Spleen (tissue), 11 donors: ENCODE results near the gene MYB. TPM values are rescaled to one million over a fixed set of nuclear protein-coding genes. Genes with fewer than 3 reads are reported as not detected.
A peak's percentile ranks its signal among the peaks of the same experiment; 100 is the strongest.

Source experiments
- DNase-seq: peaks from one replicate; pipeline ENCODE4 v3.0.0-alpha.2; 2020
- H3K27ac ChIP-seq, 8 donors: fragments of 200-600 bp; sonication (generic) in 7 of 8; 1 replicate in 4 of 8; 2 replicates in 4 of 8; pipeline versions ENCODE4 v1.5.0 to v1.8.0; 2016 to 2021; ENCODE audit warnings: inconsistent platforms in 4 of 8, mild to moderate bottlenecking in 4 of 8, moderate library complexity in 1 of 8
- H3K27me3 ChIP-seq, 7 donors: fragments of 200-600 bp; sonication (generic) in 6 of 7; replicated peaks in 1 of 7; 1 replicate in 4 of 7; 2 replicates in 3 of 7; pipeline versions ENCODE4 v1.5.0 to v1.8.0; 2016 to 2021; ENCODE audit warnings: inconsistent platforms in 3 of 7, mild to moderate bottlenecking in 1 of 7
- H3K36me3 ChIP-seq, 6 donors: fragments of 200-600 bp; sonication (generic) in 5 of 6; 1 replicate in 4 of 6; 2 replicates in 2 of 6; pipeline versions ENCODE4 v1.5.0 to v1.8.0; 2016 to 2021; ENCODE audit warnings: inconsistent platforms in 2 of 6
- H3K4me1 ChIP-seq, 6 donors: fragments of 200-600 bp; sonication (generic) in 5 of 6; 1 replicate in 3 of 6; 2 replicates in 3 of 6; pipeline versions ENCODE4 v1.5.0 to v1.8.0; 2016 to 2021; ENCODE audit warnings: inconsistent platforms in 3 of 6
- H3K4me3 ChIP-seq, 8 donors: fragments of 200-600 bp; sonication (generic) in 7 of 8; 1 replicate in 4 of 8; 2 replicates in 4 of 8; pipeline versions ENCODE4 v1.5.0 to v1.8.0; 2016 to 2021; ENCODE audit warnings: inconsistent platforms in 4 of 8, mild to moderate bottlenecking in 4 of 8, moderate library complexity in 2 of 8
- H3K9me3 ChIP-seq, 8 donors: fragments of 200-600 bp; sonication (generic) in 7 of 8; 1 replicate in 4 of 8; 2 replicates in 4 of 8; pipeline versions ENCODE4 v1.5.0 to v1.8.0; 2016 to 2021; ENCODE audit warnings: inconsistent platforms in 4 of 8
- CTCF ChIP-seq, 11 experiments: fragments of 200-600 bp in 7 of 11; fragments of 450-650 bp in 4 of 11; sonication (generic) in 4 of 11; IDR thresholded peaks in 8 of 11; conservative IDR thresholded peaks in 3 of 11; 1 replicate in 7 of 11; 2 replicates in 4 of 11; pipeline versions ENCODE4 v1.4.0 to v1.8.0; 2016 to 2021; ENCODE audit warnings: antibody characterized with exemption in 11 of 11, inconsistent platforms in 4 of 11, mild to moderate bottlenecking in 1 of 11
- POLR2A ChIP-seq, 3 donors: fragments of 450-650 bp; IDR thresholded peaks; one replicate each; pipeline ENCODE4 v1.5.1; 2017; ENCODE audit warnings: antibody characterized with exemption in 3 of 3, mild to moderate bottlenecking in 1 of 3
- POLR2AphosphoS5 ChIP-seq, 3 donors: sonication (generic); formaldehyde crosslinking; IDR thresholded peaks; one replicate each; pipeline ENCODE4 v1.5.1; 2017; ENCODE audit warnings: antibody characterized with exemption in 3 of 3
- WGBS, 5 donors: extraction: QIAGEN DNeasy Blood & Tissue Kit in 3 of 5; methylation state at CpG; one replicate each; pipeline versions ENCODE4 v1.1.5 to v1.1.7; 2013 to 2018; 5-methylcytosine and 5-hydroxymethylcytosine counted together
- intact Hi-C: fragments of 100-400 bp; cut with DNase I; formaldehyde crosslinking; loops from one replicate; pipeline ENCODE4 v1.15.0; 2023; ENCODE audit warnings: low total_unique reads
- polyA plus RNA-seq, 3 donors: library from polyadenylated mRNA; stranded (reverse); fragments of 200-250 nt; gene quantifications; one replicate each; pipeline ENCODE4 v1.2.1, GENCODE V29; 2013
- total RNA-seq, 7 donors: library from RNA; depleted of rRNA in 3 of 7; stranded (reverse); fragments of >200 nt in 3 of 7; fragmentation: NEBNext Ultra II Directional in 4 of 7; extraction: Animal tissue kit (Norgen Biotek cat#: 25700) in 4 of 7; gene quantifications; one replicate each; pipeline versions ENCODE4 v1.1.0 to v1.2.1, GENCODE V29; 2016 to 2021
- donor health status: healthy with polysubstance abuse.
- donor health status: DM: no; HTN: no; CAD: no; lungs with moderate emphysema.
- donor health status: DM: no; HTN: no; CAD: no.
- donor health status: Bipolar disorder and iron deficiency.
- donor health status: healthy.
- donor health status: DM: no; HTN: no; CAD: no.
- donor health status: DM: yes; HTN: yes; CAD: no.

MYB gene
- total and polyA plus RNA-seq, 10 donors: 0.45 to 6.6 (median 1.9) TPM

GRCh38 chr6:135176058-135176457 lies 5.0 kb upstream of the MYB start:
- intact Hi-C loops: no loop called here
- peaks cover 0 to 4% (median 0%) of the 10 kb centered on the region in 7 donors for H3K27me3 ChIP-seq
- DNase-seq: no peak
- no peaks in the 10 kb centered on the region for H3K36me3 ChIP-seq
- peaks cover 0 to 18% (median 10%) of the 10 kb centered on the region in 6 donors for H3K4me1 ChIP-seq
- no peak overlapping the region for H3K4me3 ChIP-seq
- TF ChIP-seq POLR2AphosphoS5 (IDR thresholded peaks at IDR 0.05): no peak
- no peak for TF ChIP-seq CTCF (IDR thresholded peaks at IDR 0.05 in 8 of 11, conservative IDR thresholded peaks at IDR 0.05 in 3 of 11)
- TF ChIP-seq POLR2A (IDR thresholded peaks at IDR 0.05): no peak
- no peaks in the 10 kb centered on the region for H3K9me3 ChIP-seq
- H3K27ac ChIP-seq: no peak overlapping the region

- intact Hi-C loops: no loop called here
- WGBS, 5 donors: 37 to 51% (median 44%) methylated on average over 6 of the region's 6 CpGs
- no peak overlapping the region for H3K27ac ChIP-seq
- peaks cover 0 to 19% (median 11%) of the 10 kb centered on the region in 6 donors for H3K4me1 ChIP-seq
- no peak for DNase-seq
- no peaks in the 10 kb centered on the region for H3K9me3 ChIP-seq
- H3K4me3 ChIP-seq: no peak overlapping the region
- TF ChIP-seq POLR2AphosphoS5 (IDR thresholded peaks at IDR 0.05): no peak
- no peak for TF ChIP-seq POLR2A (IDR thresholded peaks at IDR 0.05)
- no peak for TF ChIP-seq CTCF (IDR thresholded peaks at IDR 0.05 in 8 of 11, conservative IDR thresholded peaks at IDR 0.05 in 3 of 11)
- no peaks in the 10 kb centered on the region for H3K36me3 ChIP-seq
- H3K27me3 ChIP-seq: peaks cover 0 to 5% (median 0%) of the 10 kb centered on the region in 7 donors
These were observed 4.6 kb upstream of the MYB start for GRCh38 chr6:135176464-135176863.

- no peak for DNase-seq
- Histone ChIP-seq H3K27ac (no peak overlapping the region), H3K4me1 (peaks cover 17 to 48% (median 40%) of the 10 kb centered on the region in 6 donors), H3K27me3 (peaks cover 0 to 34% (median 24%) of the 10 kb centered on the region in 7 donors), H3K36me3 (no peaks in the 10 kb centered on the region), H3K9me3 (no peaks in the 10 kb centered on the region), H3K4me3 (no peak overlapping the region)
- TF ChIP-seq POLR2AphosphoS5 (IDR thresholded peaks at IDR 0.05) (no peak), CTCF (IDR thresholded peaks at IDR 0.05 in 8 of 11, conservative IDR thresholded peaks at IDR 0.05 in 3 of 11) (no peak), POLR2A (IDR thresholded peaks at IDR 0.05) (no peak)
- 65 to 93% (median 78%) methylated on average over 2 of the region's 2 CpGs for WGBS, 5 donors
- intact Hi-C loops: no loop called here
These were observed 1.7 kb upstream of the MYB start for GRCh38 chr6:135179372-135179771.

GRCh38 chr6:135179920-135180541 lies 1.1 kb upstream of the MYB start:
- TF ChIP-seq CTCF (IDR thresholded peaks at IDR 0.05 in 8 of 11, conservative IDR thresholded peaks at IDR 0.05 in 3 of 11): no peak
- no peak for TF ChIP-seq POLR2AphosphoS5 (IDR thresholded peaks at IDR 0.05)
- no peak for TF ChIP-seq POLR2A (IDR thresholded peaks at IDR 0.05)
- peaks cover 0 to 40% (median 24%) of the 10 kb centered on the region in 7 donors for H3K27me3 ChIP-seq
- H3K36me3 ChIP-seq: no peaks in the 10 kb centered on the region
- DNase-seq: peak; percentile 86
- peaks cover 17 to 55% (median 40%) of the 10 kb centered on the region in 6 donors for H3K4me1 ChIP-seq
- peak overlapping the region in 1 of 8 donors; percentile 76 for H3K27ac ChIP-seq
- intact Hi-C loops: no loop called here
- 3 to 6% (median 5%) methylated on average over 14 to 16 of the region's 16 CpGs for WGBS, 5 donors
- peak overlapping the region; percentile 45 to 88 (median 66) for H3K4me3 ChIP-seq
- H3K9me3 ChIP-seq: no peaks in the 10 kb centered on the region
